Kidney (tissue), 14 donors: ENCODE results near the gene MICB. TPM values are rescaled to one million over a fixed set of nuclear protein-coding genes. Genes with fewer than 3 reads are reported as not detected.

Experiments used
- DNase-seq, 5 donors: peaks; one replicate each; pipeline ENCODE4 v3.0.0-alpha.2; 2013 to 2020
- FAIRE-seq: peaks from 2 replicates; lab custom pipeline; 2012; peaks lifted over from hg19 to GRCh38; lab: Jason Lieb, UNC
- H3K27ac ChIP-seq, 2 donors: one replicate each; pipeline ENCODE4 v1.7.0; 2013; ENCODE audit warnings: low read depth in 2 of 2, low read length in 2 of 2, inconsistent platforms in 1 of 2
- H3K27me3 ChIP-seq: one replicate; pipeline ENCODE4 v1.7.1; 2013; ENCODE audit warnings: low read length, inconsistent platforms; ENCODE audit not compliant: control insufficient read depth, insufficient read depth
- H3K36me3 ChIP-seq, 3 donors: one replicate each; pipeline versions ENCODE4 v1.7.0 to v1.7.1; 2013; ENCODE audit warnings: low read length in 3 of 3, control low read depth in 1 of 3, inconsistent platforms in 1 of 3; ENCODE audit not compliant: insufficient read depth in 3 of 3, control insufficient read depth in 2 of 3
- H3K4me1 ChIP-seq, 3 donors: one replicate each; pipeline versions ENCODE4 v1.7.0 to v1.7.1; 2013; ENCODE audit warnings: low read length in 3 of 3, inconsistent platforms in 1 of 3, low read depth in 1 of 3; ENCODE audit not compliant: control insufficient read depth in 2 of 3, insufficient read depth in 2 of 3
- H3K4me3 ChIP-seq, 3 donors: one replicate each; pipeline versions ENCODE4 v1.7.0 to v1.8.1; 2013; ENCODE audit warnings: low read length in 3 of 3, control low read depth in 1 of 3, inconsistent platforms in 1 of 3
- H3K9ac ChIP-seq, 3 donors: one replicate each; pipeline versions ENCODE4 v1.7.0 to v1.7.1; 2013; ENCODE audit warnings: low read length in 3 of 3, control low read depth in 1 of 3, inconsistent platforms in 1 of 3
- H3K9me3 ChIP-seq, 3 donors: one replicate each; pipeline versions ENCODE4 v1.7.0 to v1.7.1; 2013; ENCODE audit warnings: low read length in 3 of 3, control low read depth in 1 of 3, inconsistent platforms in 1 of 3; ENCODE audit not compliant: control insufficient read depth in 2 of 3, insufficient read depth in 1 of 3
- intact Hi-C: fragments of 100-400 bp; cut with DNase I; formaldehyde crosslinking; loops from one replicate; pipeline ENCODE4 v1.11.1; 2022
- polyA plus RNA-seq: library from polyadenylated mRNA; stranded (reverse); fragments of 350-450 nt; fragmentation: Illumina TruSeq; extraction: RNeasy Lipid Tissue Mini Kit (QIAGEN cat#74804); gene quantifications from one replicate; pipeline ENCODE4 v1.2.3, GENCODE V29; 2014; ENCODE audit warnings: low read depth, low replicate concordance; ENCODE audit not compliant: insufficient read depth
- total RNA-seq: library from RNA; stranded (reverse); fragmentation: NEBNext Ultra II Directional; extraction: Animal tissue kit (Norgen Biotek cat#: 25700); gene quantifications from one replicate; pipeline ENCODE4 v1.2.1, GENCODE V29; 2021
- TF ChIP-seq, protein P1 (sequence below): IDR thresholded peaks from 3 replicates; pipeline ENCODE4 v1.5.1; 2012; ENCODE audit warnings: mild to moderate bottlenecking, moderate library complexity, borderline replicate concordance; ENCODE audit not compliant: insufficient read depth; ENCODE audit errors: extremely low read depth
- donor health status: control.
- donor health status: control.
- donor health status: control.
- donor health status: control.
- donor health status: control.
- donor health status: DM: yes; HTN: yes; CAD: no.
- donor health status: Normal renal cell carcinoma (clear cell type).

Gene MICB
- total and polyA plus RNA-seq, 2 donors from 2014 or later = 1.5 to 5.7 TPM

DNA sequence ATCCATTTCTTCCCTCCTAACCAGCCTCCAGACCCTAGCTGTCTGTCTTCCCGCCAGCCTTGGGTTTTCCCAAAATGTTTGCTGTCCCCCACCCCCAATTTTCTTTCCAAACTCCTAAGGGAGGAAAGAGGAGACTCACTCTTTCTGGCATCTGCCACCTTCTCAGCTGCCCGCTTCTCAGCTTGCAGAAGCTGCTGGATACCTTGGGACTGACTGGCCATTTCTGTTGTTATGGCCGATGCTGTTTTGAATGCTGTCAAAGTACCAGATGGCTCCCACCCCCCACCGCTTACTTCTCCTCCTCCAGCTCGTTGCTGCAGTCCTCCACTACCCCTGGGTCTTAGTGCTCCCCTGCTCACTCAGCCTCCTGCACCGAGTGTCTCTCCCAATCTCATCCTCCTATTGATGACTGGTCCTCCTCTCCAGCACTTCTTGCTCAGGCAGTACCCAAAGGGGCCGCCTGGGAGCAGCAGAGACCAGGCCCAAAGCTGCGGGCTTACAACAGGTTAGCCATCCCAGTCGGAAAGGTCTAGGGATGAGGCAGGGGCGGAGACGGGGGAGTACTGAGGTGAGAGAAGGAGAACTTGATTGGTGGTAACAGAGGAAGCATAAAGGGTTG is 48.5 kb downstream of the MICB start, which contains the start of gene ATP6V1G2:
Gene ATP6V1G2 (minus strand): TSS at position 270 of the 619 bp plus-strand sequence. CDS start 49 bp downstream, at position 221.
- FAIRE-seq (no peak), DNase-seq (peak; percentile 93 to 96 (median 94))
- H3K36me3 ChIP-seq = peaks cover 0 to 10% (median 5%) of the 10 kb centered on the region in 3 donors
- H3K9me3 ChIP-seq = no peaks in the 10 kb centered on the region
- peak within 1 kb of the TSS; percentile 11 to 87 (median 71) for H3K9ac ChIP-seq
- TF ChIP-seq, protein P1, sequence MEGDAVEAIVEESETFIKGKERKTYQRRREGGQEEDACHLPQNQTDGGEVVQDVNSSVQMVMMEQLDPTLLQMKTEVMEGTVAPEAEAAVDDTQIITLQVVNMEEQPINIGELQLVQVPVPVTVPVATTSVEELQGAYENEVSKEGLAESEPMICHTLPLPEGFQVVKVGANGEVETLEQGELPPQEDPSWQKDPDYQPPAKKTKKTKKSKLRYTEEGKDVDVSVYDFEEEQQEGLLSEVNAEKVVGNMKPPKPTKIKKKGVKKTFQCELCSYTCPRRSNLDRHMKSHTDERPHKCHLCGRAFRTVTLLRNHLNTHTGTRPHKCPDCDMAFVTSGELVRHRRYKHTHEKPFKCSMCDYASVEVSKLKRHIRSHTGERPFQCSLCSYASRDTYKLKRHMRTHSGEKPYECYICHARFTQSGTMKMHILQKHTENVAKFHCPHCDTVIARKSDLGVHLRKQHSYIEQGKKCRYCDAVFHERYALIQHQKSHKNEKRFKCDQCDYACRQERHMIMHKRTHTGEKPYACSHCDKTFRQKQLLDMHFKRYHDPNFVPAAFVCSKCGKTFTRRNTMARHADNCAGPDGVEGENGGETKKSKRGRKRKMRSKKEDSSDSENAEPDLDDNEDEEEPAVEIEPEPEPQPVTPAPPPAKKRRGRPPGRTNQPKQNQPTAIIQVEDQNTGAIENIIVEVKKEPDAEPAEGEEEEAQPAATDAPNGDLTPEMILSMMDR = peak; percentile 99
- H3K27me3 ChIP-seq = no peaks in the 10 kb centered on the region
- peak within 1 kb of the TSS; percentile 73 to 90 for H3K27ac ChIP-seq
- peaks cover 0 to 14% (median 10%) of the 10 kb centered on the region in 3 donors for H3K4me1 ChIP-seq
- intact Hi-C loops = no loop called here
- H3K4me3 ChIP-seq = peak within 1 kb of the TSS; percentile 64 to 89 (median 76)

DNA sequence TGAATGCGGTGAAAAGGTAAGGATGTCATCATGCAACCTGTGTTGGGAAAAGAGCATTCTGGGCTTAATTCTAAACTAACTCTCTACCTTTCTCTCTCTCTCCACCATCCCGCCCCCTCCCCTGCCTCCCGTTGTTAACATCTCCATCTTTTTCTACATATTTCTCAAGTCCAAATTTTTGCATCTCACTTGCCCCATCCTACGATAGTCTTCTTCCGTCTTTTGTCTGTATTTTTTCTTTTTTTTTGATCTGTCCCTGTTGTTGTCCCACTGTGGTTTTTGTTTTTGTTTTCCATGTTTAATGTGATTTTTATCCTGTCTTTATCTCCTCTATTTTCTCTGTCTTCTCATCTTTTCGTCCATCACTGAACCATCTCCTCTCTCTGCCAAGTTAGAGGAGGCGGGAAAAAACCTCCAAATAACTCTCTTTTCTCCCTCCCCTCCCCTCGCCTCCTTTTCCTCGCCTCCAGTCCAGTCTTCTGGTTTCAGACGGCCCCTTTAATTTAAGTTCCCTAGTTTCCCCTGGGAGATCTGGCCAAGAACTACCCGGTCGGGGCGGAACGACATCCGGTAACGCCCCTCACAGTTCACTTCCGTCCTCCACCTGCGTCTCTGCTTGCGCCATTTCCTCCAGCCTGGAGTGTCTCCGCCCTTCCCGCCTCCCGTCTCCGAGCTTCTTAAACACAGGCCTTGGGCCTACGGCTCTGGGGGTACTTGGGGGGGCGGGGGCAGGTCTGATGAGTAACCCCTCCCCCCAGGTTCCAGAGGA is 49.2 kb downstream of the MICB start, which contains the start of gene NFKBIL1:
Gene NFKBIL1 (plus strand): TSS at position 651 of the 769 bp plus-strand sequence. CDS start 87 bp downstream, at position 738.
- peaks cover 0 to 10% (median 5%) of the 10 kb centered on the region in 3 donors for H3K36me3 ChIP-seq
- no peaks in the 10 kb centered on the region for H3K9me3 ChIP-seq
- H3K27ac ChIP-seq = peak within 1 kb of the TSS; percentile 73 to 90
- TF ChIP-seq, protein P1 = peak; percentile 6
- DNase-seq (peak; percentile 96 to 99 (median 97)), FAIRE-seq (peak; percentile 51)
- H3K4me3 ChIP-seq = peak within 1 kb of the TSS; percentile 64 to 89 (median 76)
- H3K4me1 ChIP-seq = peaks cover 0 to 14% (median 10%) of the 10 kb centered on the region in 3 donors
- H3K27me3 ChIP-seq = no peaks in the 10 kb centered on the region
- intact Hi-C loops = no loop called here
- H3K9ac ChIP-seq = peak within 1 kb of the TSS; percentile 11 to 87 (median 71)

DNA sequence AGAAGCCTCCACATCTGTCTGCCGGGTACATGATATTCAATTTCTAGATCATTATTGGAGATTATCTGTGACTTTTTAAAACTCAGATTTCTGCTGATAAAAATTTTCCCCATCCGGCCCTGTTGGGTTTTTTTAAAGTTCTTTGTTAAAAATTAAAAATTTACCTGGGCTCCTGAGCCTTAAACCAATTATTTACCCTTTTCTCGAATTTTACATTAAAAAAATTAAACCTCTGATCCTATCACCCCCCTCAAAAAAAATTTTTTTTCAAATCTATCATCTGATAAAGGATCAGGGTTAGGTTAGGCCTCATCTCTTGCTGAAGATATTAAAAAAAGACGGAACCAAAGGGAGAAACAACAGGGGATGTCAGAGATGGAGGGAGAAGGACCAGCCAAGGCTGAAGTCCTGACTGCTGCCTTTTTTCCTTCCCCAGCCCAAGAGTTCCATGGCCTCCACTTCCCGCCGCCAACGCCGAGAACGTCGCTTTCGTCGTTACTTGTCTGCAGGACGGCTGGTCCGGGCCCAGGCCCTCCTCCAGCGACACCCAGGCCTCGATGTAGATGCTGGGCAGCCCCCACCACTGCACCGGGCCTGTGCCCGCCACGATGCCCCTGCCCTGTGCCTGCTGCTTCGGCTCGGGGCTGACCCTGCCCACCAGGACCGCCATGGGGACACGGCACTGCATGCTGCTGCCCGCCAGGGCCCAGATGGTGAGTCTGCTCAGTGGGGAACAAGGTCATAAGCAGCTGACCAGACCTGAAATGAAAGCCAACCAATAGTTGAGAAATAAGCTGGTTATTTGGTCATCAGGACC is 50.0 kb downstream of the MICB start:
- Histone ChIP-seq H3K27ac (peak overlapping the region; percentile 73 to 90), H3K27me3 (no peaks in the 10 kb centered on the region), H3K9ac (peak overlapping the region; percentile 1 to 87 (median 49)), H3K9me3 (no peaks in the 10 kb centered on the region), H3K36me3 (peaks cover 0 to 10% (median 5%) of the 10 kb centered on the region in 3 donors), H3K4me1 (peaks cover 0 to 14% (median 9%) of the 10 kb centered on the region in 3 donors), H3K4me3 (peak overlapping the region; percentile 47 to 89 (median 64))
- intact Hi-C loops = no loop called here
- DNase-seq (peak in 2 of 5 donors; percentile 70 to 87), FAIRE-seq (no peak)
- TF ChIP-seq, protein P1 = no peak
